H1 (cell line): ENCODE data around the gene EIF1AY. TPM values are rescaled to one million over a fixed set of nuclear protein-coding genes. Genes with fewer than 3 reads are reported as not detected.

Experiments used
- CTCF ChIA-PET: fragments of 300-600 bp; sonication (Branson Sonifier 250); formaldehyde crosslinking; loops from one replicate; lab custom pipeline; 2021; ENCODE audit not compliant: partially characterized antibody; lab: Charles Lee
- POLR2A ChIA-PET: fragments of 300-600 bp; sonication (Branson Sonifier 250); formaldehyde crosslinking; loops from one replicate; lab custom pipeline; 2021; ENCODE audit warnings: inconsistent platforms; ENCODE audit not compliant: partially characterized antibody; lab: Charles Lee
- DNase-seq, 2 experiments: peaks; one replicate each; pipeline versions ENCODE4 v3.0.0 to v3.0.0-alpha.2; 2010 to 2022; ENCODE audit warnings: low spot score in 2 of 2, low read depth in 1 of 2, mixed read lengths in 1 of 2
- FAIRE-seq: peaks from 2 replicates; lab custom pipeline; 2011; peaks lifted over from hg19 to GRCh38; lab: Jason Lieb, UNC
- H2AFZ ChIP-seq: 2 replicates; pipeline ENCODE4 v1.8.1; 2012; ENCODE audit warnings: low read length, inconsistent platforms
- H2AK5ac ChIP-seq: 2 replicates; pipeline ENCODE4 v1.6.1; 2013; ENCODE audit warnings: low read depth, low read length
- H2BK120ac ChIP-seq: replicated peaks from 2 replicates; pipeline ENCODE3; 2013; ENCODE audit warnings: low read depth, low read length, inconsistent platforms
- H2BK12ac ChIP-seq: 2 replicates; pipeline ENCODE4 v1.6.1; 2013; ENCODE audit warnings: low read depth, low read length
- H2BK15ac ChIP-seq: 2 replicates; pipeline ENCODE4 v1.6.1; 2013; ENCODE audit warnings: low read length
- H2BK20ac ChIP-seq: 2 replicates; pipeline ENCODE4 v1.6.1; 2013; ENCODE audit warnings: low read length
- H2BK5ac ChIP-seq: 2 replicates; pipeline ENCODE4 v1.6.1; 2013; ENCODE audit warnings: low read depth, low read length
- H3K14ac ChIP-seq: 2 replicates; pipeline ENCODE4 v1.6.1; 2013; ENCODE audit warnings: inconsistent platforms; ENCODE audit not compliant: insufficient read length
- H3K18ac ChIP-seq: 2 replicates; pipeline ENCODE4 v1.6.1; 2013; ENCODE audit warnings: low read length; ENCODE audit errors: extremely low read depth
- H3K23ac ChIP-seq: 2 replicates; pipeline ENCODE4 v1.6.1; 2013; ENCODE audit warnings: inconsistent platforms; ENCODE audit not compliant: insufficient read length
- H3K23me2 ChIP-seq: 2 replicates; pipeline ENCODE4 v1.6.1; 2013; ENCODE audit warnings: low read depth, low read length
- H3K27ac ChIP-seq: 2 replicates; pipeline ENCODE4 v1.6.1; 2011; ENCODE audit warnings: low read depth, low read length, inconsistent platforms
- H3K27me3 ChIP-seq, 4 experiments: replicated peaks in 1 of 4; 1 replicate in 1 of 4; 2 replicates in 3 of 4; pipeline versions ENCODE4 v1.6.1 to v1.8.1; 2011 to 2013; ENCODE audit warnings: low read length in 3 of 4, mild to moderate bottlenecking in 3 of 4, inconsistent platforms in 2 of 4, mixed read lengths in 2 of 4, moderate library complexity in 1 of 4; ENCODE audit not compliant: control insufficient read depth in 3 of 4, insufficient read depth in 3 of 4; ENCODE audit errors: extremely low read depth in 1 of 4
- H3K36me3 ChIP-seq, 4 experiments: 2 replicates each; pipeline versions ENCODE4 v1.6.1 to v1.8.1; 2011 to 2013; ENCODE audit warnings: mild to moderate bottlenecking in 4 of 4, low read length in 3 of 4, moderate library complexity in 2 of 4, control low read depth in 1 of 4, inconsistent platforms in 1 of 4; ENCODE audit not compliant: insufficient read depth in 4 of 4, control insufficient read depth in 2 of 4
- H3K4ac ChIP-seq: replicated peaks from 2 replicates; pipeline ENCODE3; 2013; ENCODE audit warnings: low read length, low read depth, mixed read lengths, inconsistent platforms; ENCODE audit not compliant: insufficient read length
- H3K4me1 ChIP-seq, 4 experiments: replicated peaks in 1 of 4; 1 replicate in 1 of 4; 2 replicates in 3 of 4; pipeline versions ENCODE4 v1.6.1 to v1.8.1; 2011 to 2013; ENCODE audit warnings: low read length in 3 of 4, inconsistent platforms in 2 of 4, mixed read lengths in 1 of 4; ENCODE audit not compliant: insufficient read depth in 4 of 4, control insufficient read depth in 3 of 4
- H3K4me2 ChIP-seq, 2 experiments: 2 replicates each; pipeline versions ENCODE4 v1.6.1 to v1.8.1; 2011 to 2013; ENCODE audit warnings: low read depth in 2 of 2, low read length in 2 of 2, control low read depth in 1 of 2, inconsistent platforms in 1 of 2, mild to moderate bottlenecking in 1 of 2; ENCODE audit not compliant: insufficient read depth in 1 of 2
- H3K4me3 ChIP-seq, 4 experiments: fragments of 200-600, 300-600 bp in 1 of 4; sonication (generic), shearing (Covaris generic), sonication (Bioruptor Twin) in 1 of 4; 2 replicates each; pipeline versions ENCODE4 v1.5.1 to v1.8.1; 2011 to 2016; ENCODE audit warnings: low read length in 4 of 4, low read depth in 3 of 4, control low read depth in 2 of 4, inconsistent platforms in 2 of 4, mild to moderate bottlenecking in 2 of 4, mixed read lengths in 1 of 4, moderate library complexity in 1 of 4; ENCODE audit not compliant: insufficient read depth in 2 of 4; ENCODE audit errors: extremely low read depth in 1 of 4
- H3K56ac ChIP-seq: replicated peaks from 2 replicates; pipeline ENCODE3; 2013; ENCODE audit warnings: low read depth, mild to moderate bottlenecking, mixed read lengths, low read length, inconsistent platforms; ENCODE audit not compliant: insufficient read length
- H3K79me1 ChIP-seq: 2 replicates; pipeline ENCODE4 v1.6.1; 2013; ENCODE audit warnings: low read depth, low read length, control low read depth
- H3K79me2 ChIP-seq, 2 experiments: 2 replicates each; pipeline versions ENCODE4 v1.6.1 to v1.8.1; 2012 to 2013; ENCODE audit warnings: low read length in 2 of 2, mild to moderate bottlenecking in 2 of 2, inconsistent platforms in 1 of 2; ENCODE audit not compliant: insufficient read depth in 2 of 2, control insufficient read depth in 1 of 2
- H3K9ac ChIP-seq, 4 experiments: replicated peaks in 1 of 4; 1 replicate in 1 of 4; 2 replicates in 3 of 4; pipeline versions ENCODE4 v1.6.1 to v1.8.1; 2011 to 2013; ENCODE audit warnings: low read depth in 3 of 4, low read length in 3 of 4, control low read depth in 2 of 4, mild to moderate bottlenecking in 2 of 4, moderate library complexity in 2 of 4, inconsistent platforms in 1 of 4; ENCODE audit errors: extremely low read depth in 1 of 4
- H3K9me3 ChIP-seq, 2 experiments: 2 replicates each; pipeline versions ENCODE4 v1.6.1 to v1.8.1; 2012 to 2013; ENCODE audit warnings: mild to moderate bottlenecking in 2 of 2, moderate library complexity in 2 of 2, control low read depth in 1 of 2, inconsistent platforms in 1 of 2, low read depth in 1 of 2, low read length in 1 of 2, mixed read lengths in 1 of 2; ENCODE audit not compliant: insufficient read depth in 2 of 2
- H4K20me1 ChIP-seq, 2 experiments: replicated peaks in 1 of 2; 2 replicates each; pipeline versions ENCODE3 to v1.8.1; 2011 to 2013; ENCODE audit warnings: inconsistent platforms in 2 of 2, low read length in 2 of 2, mild to moderate bottlenecking in 1 of 2; ENCODE audit not compliant: insufficient read depth in 2 of 2, control insufficient read depth in 1 of 2
- H4K5ac ChIP-seq: 2 replicates; pipeline ENCODE4 v1.6.1; 2013; ENCODE audit warnings: low read length, low read depth, mixed read lengths, inconsistent platforms; ENCODE audit not compliant: insufficient read length
- H4K8ac ChIP-seq: 2 replicates; pipeline ENCODE4 v1.8.0; 2013; ENCODE audit warnings: mild to moderate bottlenecking, moderate library complexity, low read length, inconsistent platforms; ENCODE audit not compliant: insufficient read depth; ENCODE audit errors: extremely low read depth
- H4K91ac ChIP-seq: replicated peaks from 2 replicates; pipeline ENCODE3; 2013; ENCODE audit warnings: low read length, mixed read lengths, inconsistent platforms; ENCODE audit not compliant: insufficient read length
- GTF2F1 ChIP-seq: IDR thresholded peaks from 2 replicates; pipeline ENCODE4 v1.6.1; 2012; ENCODE audit warnings: low read depth, low read length, improper control_type of control experiment, borderline replicate concordance
- JUN ChIP-seq: IDR thresholded peaks from 2 replicates; pipeline ENCODE4 v1.6.1; 2011; ENCODE audit warnings: low read depth, mild to moderate bottlenecking, improper control_type of control experiment, low read length
- POLR2A ChIP-seq, 2 experiments: IDR thresholded peaks; 1 replicate in 1 of 2; 2 replicates in 1 of 2; pipeline ENCODE4 v1.6.1; 2011; ENCODE audit warnings: low read depth in 2 of 2, low read length in 2 of 2, mild to moderate bottlenecking in 2 of 2; ENCODE audit errors: control extremely low read depth in 1 of 2
- SP2 ChIP-seq: IDR thresholded peaks from 2 replicates; pipeline ENCODE4 v1.6.1; 2012; ENCODE audit warnings: mild to moderate bottlenecking, low read length, inconsistent platforms
- SP4 ChIP-seq: IDR thresholded peaks from 2 replicates; pipeline ENCODE4 v1.6.1; 2012; ENCODE audit warnings: low read length, inconsistent platforms
- SUZ12 ChIP-seq: fragments of 200-600 bp; sonication (generic); IDR thresholded peaks from 2 replicates; pipeline ENCODE4 v1.6.1; 2012; ENCODE audit warnings: mild to moderate bottlenecking, inconsistent platforms, low read length, moderate library complexity, mixed read lengths
- WGBS, 2 experiments: shearing (Covaris generic) in 1 of 2; methylation state at CpG; one replicate each; pipeline versions ENCODE4 v1.1.6 to v1.1.7; 2013 to 2015; ENCODE audit warnings: low lambda C conversion rate in 2 of 2, mixed read lengths in 2 of 2, inconsistent platforms in 1 of 2, low coverage in 1 of 2, missing lambda C conversion rate in 1 of 2; ENCODE audit not compliant: insufficient replicate concordance in 2 of 2, insufficient coverage in 1 of 2, insufficient read length in 1 of 2; ENCODE audit errors: extremely low coverage in 1 of 2, missing lambda C conversion rate in 1 of 2; 5-methylcytosine and 5-hydroxymethylcytosine counted together
- polyA plus RNA-seq, 7 experiments: library from polyadenylated mRNA; depleted of rRNA in 3 of 7; stranded (reverse) in 5 of 7; unstranded in 2 of 7; fragments of >200 nt in 5 of 7; fragments of 200-250 nt in 2 of 7; gene quantifications; 1 replicate in 5 of 7; 2 replicates in 1 of 7; 4 replicates in 1 of 7; pipeline versions ENCODE4 v1.2.1 to v1.2.3, GENCODE V29; 2011 to 2013; ENCODE audit warnings: missing spikeins in 2 of 7, mixed read lengths in 2 of 7
- total RNA-seq: library from RNA; stranded (reverse); fragmentation: NEBNext Ultra II Directional; extraction: Animal tissue kit (Norgen Biotek cat#: 25700); gene quantifications from 2 replicates; pipeline ENCODE4 v1.2.1, GENCODE V29; 2021

The EIF1AY gene
- total and polyA plus RNA-seq, 2 of the 8 experiments (the other 6 are each of a cell fraction or from before 2014, with no cell fraction given) = 8.8 to 34.1 TPM

DNA sequence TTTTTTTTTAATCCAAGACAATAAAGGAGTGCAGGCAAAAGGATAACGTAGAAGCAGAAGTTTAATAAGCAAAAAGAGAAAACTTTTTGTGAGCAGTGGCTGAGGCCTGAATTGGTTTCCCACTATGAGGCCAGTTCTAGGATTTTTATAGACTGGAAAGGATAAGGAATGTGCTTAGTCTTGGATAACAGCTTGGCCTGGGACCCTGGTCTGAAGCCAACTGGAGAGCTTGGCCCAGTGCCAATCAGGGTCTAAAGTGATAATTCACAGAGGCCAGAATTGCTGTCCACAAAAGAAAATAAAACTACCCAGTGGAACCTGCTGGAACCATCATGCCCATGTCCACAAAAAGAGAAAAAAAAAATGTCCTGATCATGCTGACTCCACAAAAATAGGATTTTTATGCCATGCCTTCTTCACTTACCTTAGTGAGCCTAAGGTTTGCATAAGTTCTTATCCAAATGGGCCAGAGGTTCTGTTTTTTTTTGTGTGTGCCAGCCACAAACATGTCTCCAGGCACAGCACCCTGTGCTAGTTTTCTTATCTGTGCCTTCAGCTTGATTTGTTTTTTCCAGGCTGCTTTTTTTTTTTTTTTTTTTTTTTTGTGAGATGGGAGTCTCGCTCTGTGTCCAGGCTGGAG lies 15.6 kb upstream of the EIF1AY start:
- no peaks in the 10 kb centered on the region for H3K79me2 ChIP-seq
- ChIA-PET POLR2A (no interaction called here), CTCF (no interaction called here)
- H2BK5ac ChIP-seq = no peak overlapping the region
- H3K18ac ChIP-seq = no peak overlapping the region
- H3K27ac ChIP-seq = no peak overlapping the region
- no peaks in the 10 kb centered on the region for H3K36me3 ChIP-seq
- H2BK20ac ChIP-seq = no peak overlapping the region
- H3K79me1 ChIP-seq = no peaks in the 10 kb centered on the region
- FAIRE-seq = no peak
- H3K23me2 ChIP-seq = no peaks in the 10 kb centered on the region
- H3K4me1 ChIP-seq = no peaks in the 10 kb centered on the region
- H2BK12ac ChIP-seq = no peak overlapping the region
- H2BK120ac ChIP-seq = no peak overlapping the region
- no peak overlapping the region for H4K8ac ChIP-seq
- H3K23ac ChIP-seq = no peak overlapping the region
- WGBS, 2 experiments = 88% methylated on average over 1 of the region's 2 CpGs; no CpG with 5 or more reads in 1 of the 2 experiments
- H3K4ac ChIP-seq = no peak overlapping the region
- no peak overlapping the region for H3K9ac ChIP-seq
- no peak overlapping the region for H2BK15ac ChIP-seq
- no peak for TF ChIP-seq GTF2F1
- TF ChIP-seq SUZ12 = no peak
- TF ChIP-seq SP4 = no peak
- no peak for TF ChIP-seq JUN
- TF ChIP-seq SP2 = no peak
- no peak for TF ChIP-seq POLR2A (IDR thresholded peaks at IDR 0.05; ENCODE audit: control extremely low read depth in 1 of 2, low read depth in 2 of 2, low read length in 2 of 2)
- H4K20me1 ChIP-seq = no peaks in the 10 kb centered on the region
- no peaks in the 10 kb centered on the region for H3K27me3 ChIP-seq
- no peak overlapping the region for H4K5ac ChIP-seq
- H2AK5ac ChIP-seq = no peak overlapping the region
- H3K14ac ChIP-seq = no peak overlapping the region
- H2AFZ ChIP-seq = no peak overlapping the region
- H3K9me3 ChIP-seq = peaks cover 0 to 33% of the 10 kb centered on the region in 2 experiments; a peak in 2 of 4 replicates
- no peak overlapping the region for H3K56ac ChIP-seq
- H4K91ac ChIP-seq = no peak overlapping the region
- DNase-seq = no peak
- H3K4me3 ChIP-seq = no peak overlapping the region
- H3K4me2 ChIP-seq = no peak overlapping the region
